A204.1 (cell line): ENCODE measurements around the gene TSR1.

Source experiments
- FAIRE-seq: peaks from 2 replicates; lab custom pipeline; 2012; peaks lifted over from hg19 to GRCh38; lab: Jason Lieb, UNC

TSR1 gene

GRCh38 chr17:2368359-2368758 is 32.1 kb upstream of the TSR1 start:
- FAIRE-seq: no peak

GRCh38 chr17:2366747-2367494 is 30.7 kb upstream of the TSR1 start:
- FAIRE-seq: no peak

GRCh38 chr17:2365132-2365531 is 28.9 kb upstream of the TSR1 start:
- no peak for FAIRE-seq

GRCh38 chr17:2364763-2365116 is 28.5 kb upstream of the TSR1 start:
- FAIRE-seq: no peak

- FAIRE-seq: no peak
Observed at GRCh38 chr17:2363851-2364762, 27.9 kb upstream of the TSR1 start.

DNA sequence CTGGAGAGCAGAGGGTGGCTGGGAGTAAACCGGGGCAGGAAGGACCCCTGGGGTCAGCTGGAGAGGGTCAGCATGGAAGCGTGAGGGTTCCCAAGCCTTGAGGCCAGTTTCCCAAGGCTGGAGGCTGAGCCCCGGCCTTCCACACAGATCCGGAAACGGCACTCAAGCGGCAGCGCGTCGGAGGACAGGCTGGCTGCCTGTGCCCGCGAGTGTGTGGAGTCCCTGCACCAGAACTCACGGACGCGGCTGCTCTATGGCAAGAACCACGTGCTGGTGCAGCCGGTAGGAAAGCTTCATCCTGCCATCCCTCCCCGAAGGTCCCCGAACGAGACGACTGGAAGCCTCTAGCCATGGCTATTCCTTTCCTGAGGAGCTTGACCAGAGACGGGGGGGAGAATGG is 27.1 kb upstream of the TSR1 start:
- FAIRE-seq: no peak

GRCh38 chr17:2362881-2363280 is 26.6 kb upstream of the TSR1 start:
- no peak for FAIRE-seq

GRCh38 chr17:2362416-2362815 is 26.2 kb upstream of the TSR1 start:
- no peak for FAIRE-seq

DNA sequence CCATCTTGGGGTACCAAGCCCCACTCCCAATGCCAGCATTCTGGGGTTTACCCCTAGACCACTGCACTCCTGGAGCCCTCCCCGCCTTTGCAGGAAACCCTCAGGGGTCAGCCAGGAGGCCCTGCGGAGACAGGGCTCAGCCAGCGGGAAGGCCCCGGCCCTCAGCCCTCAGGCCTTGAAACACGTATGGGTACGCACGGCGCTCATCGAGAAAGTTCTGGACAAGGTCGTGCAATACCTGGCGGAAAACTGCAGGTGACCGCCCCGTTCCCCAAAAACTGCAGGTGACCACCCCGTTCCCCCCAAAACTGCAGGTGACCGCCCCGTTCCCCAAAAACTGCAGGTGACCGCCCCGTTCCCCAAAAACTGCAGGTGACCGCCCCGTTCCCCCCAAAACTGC is 25.8 kb upstream of the TSR1 start:
- FAIRE-seq: no peak

DNA sequence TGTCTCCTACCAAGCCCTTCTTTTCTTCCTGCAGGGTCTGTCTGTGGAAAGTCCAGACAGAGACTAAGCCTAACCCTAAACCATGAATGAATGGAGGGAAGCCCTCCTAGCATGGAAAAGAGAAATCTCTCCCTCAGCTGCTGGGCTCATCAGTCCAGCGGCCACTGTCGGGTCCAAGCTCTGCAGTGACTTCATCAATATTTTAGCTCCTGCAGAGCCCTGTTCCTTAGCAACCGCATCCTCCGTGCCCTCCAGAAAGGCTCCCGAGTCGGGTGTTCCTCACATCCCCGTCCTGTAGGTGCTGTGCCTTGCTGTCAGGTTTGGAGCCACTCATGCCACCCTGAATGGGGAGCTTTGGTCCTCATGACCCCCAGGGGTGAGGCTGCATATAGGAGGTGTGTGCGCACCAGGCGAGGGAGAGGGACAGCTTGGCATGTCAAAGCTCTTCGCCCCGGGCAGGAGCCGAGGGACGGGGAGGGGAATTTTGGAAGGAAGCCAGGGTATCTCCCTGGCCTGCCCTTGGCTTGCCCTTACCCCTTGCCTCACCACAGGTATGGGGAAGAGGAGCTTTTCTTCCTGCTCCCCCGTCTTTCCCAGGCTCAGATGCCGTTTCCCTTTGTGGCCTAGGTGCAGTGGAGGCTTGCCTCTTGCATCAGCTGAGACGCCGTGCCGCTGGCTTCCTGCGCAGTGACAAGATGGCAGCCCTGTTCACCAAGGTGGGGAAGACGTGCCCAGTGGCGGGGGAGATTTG is 24.9 kb upstream of the TSR1 start:
- no peak for FAIRE-seq

DNA sequence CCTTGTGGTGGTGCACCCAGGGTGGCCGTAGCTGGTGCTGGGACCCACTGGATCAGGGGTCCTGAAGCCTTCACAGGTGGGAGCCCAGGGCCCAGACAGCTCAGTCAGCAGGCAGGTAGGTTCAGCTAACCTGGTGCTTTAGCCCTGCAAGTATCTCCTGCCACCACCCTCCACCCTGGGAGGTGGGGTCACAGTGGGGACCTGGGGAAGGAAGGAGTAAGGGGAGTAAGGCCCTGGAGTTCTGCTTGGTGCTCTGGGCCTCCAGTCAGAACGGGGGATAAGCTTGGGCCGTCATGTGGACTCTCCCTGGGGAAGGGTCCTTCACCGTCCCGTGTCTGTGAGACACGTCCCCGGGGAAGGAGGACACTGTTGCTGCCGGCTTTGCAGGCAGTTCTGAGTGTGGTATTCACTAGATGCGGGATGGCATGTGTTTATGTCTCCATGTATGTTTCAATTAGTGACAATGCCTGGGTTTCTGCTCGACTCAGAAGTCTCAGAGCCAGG is 21.7 kb upstream of the TSR1 start:
- no peak for FAIRE-seq

DNA sequence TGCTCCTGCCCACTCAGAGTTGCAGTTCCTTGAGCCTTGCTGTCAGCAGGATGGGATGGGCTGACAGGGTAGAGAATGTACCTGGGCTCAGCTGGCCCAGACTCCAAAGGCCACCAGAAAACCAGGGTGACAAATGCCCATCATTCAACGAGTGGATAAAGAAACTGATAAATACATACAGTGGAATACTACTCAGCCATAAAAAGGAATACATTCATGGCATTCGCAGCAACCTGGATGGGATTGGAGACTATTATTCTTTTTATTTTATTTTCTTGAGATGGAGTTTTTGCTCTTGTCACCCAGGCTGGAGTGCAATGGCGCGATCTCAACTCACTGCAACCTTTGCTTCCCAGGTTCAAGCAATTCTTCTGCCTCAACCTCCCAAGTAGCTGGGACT is 21.0 kb upstream of the TSR1 start:
- no peak for FAIRE-seq

DNA sequence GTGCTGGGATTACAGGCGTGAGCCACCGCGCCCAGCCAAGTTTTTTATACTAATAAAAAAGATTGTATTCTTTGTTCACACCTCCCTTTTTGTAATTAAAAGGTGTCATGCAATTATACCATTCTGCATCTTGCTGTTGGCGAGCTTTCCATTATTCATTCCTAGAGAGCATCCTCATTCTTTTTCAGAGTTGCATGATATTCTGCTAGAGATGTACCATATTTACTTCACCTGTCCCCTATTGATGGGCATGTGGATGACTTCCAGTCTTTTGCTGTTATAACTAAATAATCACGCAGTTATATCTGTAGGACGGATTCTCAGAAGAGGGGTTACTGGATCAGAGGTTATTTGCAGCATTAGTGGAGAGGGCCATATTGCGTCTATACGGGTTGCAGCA is 18.1 kb upstream of the TSR1 start:
- no peak for FAIRE-seq

- FAIRE-seq: no peak
Observed at GRCh38 chr17:2351269-2351668, 15.0 kb upstream of the TSR1 start.

DNA sequence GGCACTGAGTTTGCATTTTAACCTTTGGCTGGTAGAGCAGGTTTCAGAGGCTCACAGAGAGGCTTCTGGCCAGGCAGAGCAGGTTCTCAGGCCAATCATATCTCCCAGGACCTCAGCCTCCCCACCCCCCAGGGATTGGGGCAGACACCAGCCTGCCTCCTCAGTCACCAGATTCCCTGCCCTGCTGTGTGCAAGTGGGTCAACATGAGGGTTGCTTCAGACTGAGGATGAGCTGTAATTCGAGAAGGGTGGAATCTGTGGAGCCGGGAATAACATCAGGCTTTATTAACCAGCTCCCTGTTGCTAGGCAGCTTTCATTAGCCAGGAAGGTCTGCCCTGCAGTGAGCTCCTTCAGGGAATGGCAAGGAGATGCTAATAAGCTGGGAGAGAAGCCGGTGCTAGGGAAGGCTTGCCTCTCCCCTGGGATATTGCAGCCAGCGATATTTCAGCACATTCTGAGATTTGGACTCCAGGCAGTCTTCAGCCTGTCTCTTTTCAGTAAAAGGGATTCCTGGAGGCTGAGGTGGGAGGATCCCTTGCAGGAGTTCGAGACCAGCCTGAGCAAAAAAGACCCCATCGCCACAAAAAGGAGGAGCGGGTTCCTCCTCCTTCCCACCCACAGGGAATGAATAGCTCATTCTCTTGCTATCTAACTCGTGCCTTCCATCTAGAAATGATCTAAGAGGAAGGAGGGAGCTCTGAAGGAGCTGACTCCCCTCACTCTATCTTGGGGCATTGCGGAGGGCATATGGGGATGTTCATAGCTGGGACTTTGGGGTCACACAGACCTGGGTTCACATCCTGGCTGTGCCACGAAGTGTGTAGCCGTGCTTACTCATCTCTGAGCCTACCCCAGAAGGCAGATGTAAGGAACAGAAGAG is 11.8 kb upstream of the TSR1 start:
- no peak for FAIRE-seq

DNA sequence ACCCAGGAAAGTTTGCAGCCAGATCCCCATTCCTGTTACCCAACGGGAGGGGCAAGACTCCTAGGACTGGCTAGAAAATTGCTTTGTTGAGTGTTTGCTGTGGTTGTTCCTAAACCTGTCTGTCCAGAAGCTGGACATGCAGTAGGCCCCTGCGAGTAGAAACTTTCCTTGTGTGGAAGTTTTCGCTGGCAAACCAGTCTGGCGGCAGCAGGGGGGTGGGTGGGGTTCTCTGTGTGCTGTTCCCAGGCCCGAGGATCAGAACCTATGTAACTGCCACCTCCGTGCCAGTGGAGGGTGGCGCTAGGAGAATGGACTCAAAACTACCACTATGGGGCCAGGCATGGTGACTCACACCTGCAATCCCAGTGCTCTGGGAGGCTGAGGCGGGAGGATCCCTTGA is 10.2 kb upstream of the TSR1 start:
- no peak for FAIRE-seq

GRCh38 chr17:2344528-2344927 is 8.3 kb upstream of the TSR1 start:
- no peak for FAIRE-seq

- FAIRE-seq: no peak
Observed at GRCh38 chr17:2343421-2343820, 7.2 kb upstream of the TSR1 start.

DNA sequence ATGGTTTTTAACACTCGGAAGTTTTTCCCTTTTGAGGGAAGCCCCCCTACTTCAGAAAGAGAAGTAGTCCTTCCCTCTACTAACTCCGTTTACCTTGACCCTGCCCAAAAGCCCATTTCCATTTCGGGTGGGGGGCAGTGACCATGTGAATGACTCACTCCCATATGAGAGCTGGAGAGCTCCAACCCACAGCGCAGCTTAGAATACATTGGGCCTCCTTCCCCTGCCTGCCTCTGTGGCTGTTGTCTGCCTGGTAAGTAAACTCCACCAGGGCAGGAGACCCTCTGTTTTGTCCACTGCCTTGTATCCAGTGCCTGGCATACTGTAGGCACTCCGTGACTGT is 2.0 kb upstream of the TSR1 start:
- no peak for FAIRE-seq

GRCh38 chr17:2337544-2338314 is 1.5 kb upstream of the TSR1 start:
- no peak for FAIRE-seq

DNA sequence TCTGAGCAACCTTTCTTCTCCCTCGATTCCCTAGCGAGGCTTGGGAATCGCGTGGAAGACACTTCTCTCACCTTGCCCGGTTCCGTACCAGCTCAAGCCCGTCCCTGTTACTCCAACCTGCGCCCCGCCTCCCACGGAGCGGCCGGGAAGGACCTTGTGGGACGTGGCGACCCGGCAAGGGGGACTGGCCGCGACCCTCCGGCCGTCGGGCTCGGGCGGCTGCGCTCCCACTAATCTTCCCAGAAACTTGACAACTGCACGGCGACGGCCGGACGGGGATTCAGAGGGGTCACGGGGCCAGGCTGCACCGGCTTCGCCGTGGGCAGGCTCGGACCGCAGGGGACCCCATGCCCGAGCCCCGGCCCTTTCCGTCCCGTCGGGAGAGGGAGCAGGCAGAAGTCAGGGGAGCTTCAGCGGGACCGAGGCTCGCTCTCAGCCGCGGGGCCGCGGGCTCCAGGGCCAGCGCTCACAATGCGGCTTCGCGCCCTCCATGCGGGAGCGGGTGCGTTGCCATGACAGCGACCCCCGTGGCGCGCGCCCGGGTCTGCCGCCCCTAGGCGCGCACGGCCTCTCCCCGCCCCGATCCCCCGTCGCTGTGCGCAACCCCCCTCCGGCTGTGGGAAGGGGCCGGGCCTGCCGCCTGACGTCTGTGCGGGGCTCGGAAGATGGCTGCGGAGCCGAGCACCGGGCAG is 741 bp upstream of the TSR1 start, which contains the start of gene SGSM2:
Gene SGSM2 (plus strand): TSS at position 650 of the 692 bp plus-strand sequence. CDS start 188 bp downstream, outside the sequence.
- FAIRE-seq: no peak
